Measurements from ENCODE around the gene CD74.

- no peak for TF ChIP-seq CTCF (IDR thresholded peaks at IDR 0.05)
- no peak for TF ChIP-seq POLR2A (IDR thresholded peaks at IDR 0.05)
Measured at GRCh38 chr5:150356575-150357294, 56.0 kb downstream of the CD74 start.

Data from esophagus squamous epithelium (tissue), 4 donors.